Osteoblast (primary cell): ENCODE data around the gene KIF13A. TPM values are rescaled to one million over a fixed set of nuclear protein-coding genes. Genes with fewer than 3 reads are reported as not detected.

Experiments used
- DNase-seq: peaks from one replicate; pipeline ENCODE4 v3.0.0; 2011; ENCODE audit warnings: low spot score, mixed read lengths; ENCODE audit not compliant: insufficient read length; ENCODE audit errors: missing footprints
- H2AFZ ChIP-seq: 2 replicates; pipeline ENCODE4 v1.6.0; 2011; ENCODE audit warnings: mild to moderate bottlenecking, low read length
- H3K27ac ChIP-seq: 2 replicates; pipeline ENCODE4 v1.5.1; 2011; ENCODE audit warnings: mild to moderate bottlenecking, low read depth, low read length, moderate library complexity
- H3K27me3 ChIP-seq: 2 replicates; pipeline ENCODE4 v1.6.0; 2012; ENCODE audit warnings: mild to moderate bottlenecking, control low read depth, inconsistent platforms, low read length, moderate library complexity; ENCODE audit not compliant: insufficient read depth
- H3K36me3 ChIP-seq: 2 replicates; pipeline ENCODE4 v1.5.1; 2011; ENCODE audit warnings: mild to moderate bottlenecking, low read length, control low read depth, moderate library complexity; ENCODE audit not compliant: insufficient read depth
- H3K4me1 ChIP-seq: 2 replicates; pipeline ENCODE4 v1.5.1; 2011; ENCODE audit warnings: mild to moderate bottlenecking, low read length, control low read depth, moderate library complexity; ENCODE audit not compliant: insufficient read depth
- H3K4me2 ChIP-seq: 2 replicates; pipeline ENCODE4 v1.6.0; 2011; ENCODE audit warnings: mild to moderate bottlenecking, low read length; ENCODE audit not compliant: insufficient read depth
- H3K4me3 ChIP-seq: fragments of 200-600 bp; sonication (generic); 3 replicates; pipeline ENCODE4 v1.5.1; 2012; ENCODE audit warnings: mild to moderate bottlenecking, low read length, inconsistent platforms; ENCODE audit not compliant: insufficient read depth
- H3K79me2 ChIP-seq: 2 replicates; pipeline ENCODE4 v1.6.0; 2012; ENCODE audit warnings: mild to moderate bottlenecking, low read length, control low read depth, inconsistent platforms; ENCODE audit not compliant: insufficient read depth
- H3K9me3 ChIP-seq: 2 replicates; pipeline ENCODE4 v1.5.1; 2011; ENCODE audit warnings: low read depth, low read length, control low read depth
- H4K20me1 ChIP-seq: 2 replicates; pipeline ENCODE4 v1.6.0; 2012; ENCODE audit warnings: mild to moderate bottlenecking, low read length, control low read depth; ENCODE audit not compliant: insufficient read depth
- CTCF ChIP-seq: IDR thresholded peaks from 2 replicates; pipeline ENCODE4 v1.5.1; 2011; ENCODE audit warnings: mild to moderate bottlenecking, low read depth, low read length, moderate library complexity; ENCODE audit errors: extremely low read depth
- total RNA-seq: library from RNA; depleted of rRNA; stranded (reverse); fragments of >200 nt; gene quantifications from 2 replicates; pipeline ENCODE4 v1.2.3, GENCODE V29; 2012

The KIF13A gene
- total RNA-seq, 1 donor = 61.5 TPM

DNA sequence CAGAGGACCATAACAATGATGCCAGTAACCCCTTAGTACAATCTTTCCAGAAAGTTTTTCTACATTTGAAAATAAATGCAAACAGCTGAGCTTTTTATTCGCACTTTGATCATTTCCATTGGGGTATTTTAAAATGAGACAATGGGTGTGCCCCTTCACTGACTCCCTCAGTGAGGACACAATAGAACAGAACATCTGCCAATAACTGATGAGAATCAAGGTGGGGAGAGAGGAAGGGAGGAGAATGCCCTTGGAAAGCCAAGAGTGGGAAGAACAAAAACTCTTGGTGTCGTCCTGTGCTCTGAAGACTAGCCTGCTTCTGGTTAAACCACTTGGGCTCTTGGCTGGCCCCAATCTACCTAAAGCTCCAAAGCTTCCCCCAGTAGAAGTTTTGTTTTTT lies 66.0 kb downstream of the KIF13A start:
- H3K27me3 ChIP-seq = no peaks in the 10 kb centered on the region
- no peak overlapping the region for H2AFZ ChIP-seq
- DNase-seq = no peak
- no peak overlapping the region for H3K27ac ChIP-seq
- no peaks in the 10 kb centered on the region for H3K9me3 ChIP-seq
- H3K4me1 ChIP-seq = peaks cover 7% of the 10 kb centered on the region
- peaks cover 92% of the 10 kb centered on the region for H3K79me2 ChIP-seq
- H3K4me2 ChIP-seq = no peak overlapping the region
- H3K36me3 ChIP-seq = no peaks in the 10 kb centered on the region
- no peak overlapping the region for H3K4me3 ChIP-seq
- H4K20me1 ChIP-seq = no peaks in the 10 kb centered on the region
- TF ChIP-seq CTCF = no peak

GRCh38 chr6:17919496-17919895 lies 67.9 kb downstream of the KIF13A start:
- H3K4me1 ChIP-seq = peaks cover 7% of the 10 kb centered on the region
- no peak overlapping the region for H3K4me3 ChIP-seq
- H3K4me2 ChIP-seq = no peak overlapping the region
- H3K79me2 ChIP-seq = peaks cover 91% of the 10 kb centered on the region
- no peak overlapping the region for H3K27ac ChIP-seq
- H2AFZ ChIP-seq = no peak overlapping the region
- no peaks in the 10 kb centered on the region for H3K9me3 ChIP-seq
- no peak for DNase-seq
- no peaks in the 10 kb centered on the region for H4K20me1 ChIP-seq
- TF ChIP-seq CTCF = no peak
- H3K36me3 ChIP-seq = no peaks in the 10 kb centered on the region
- no peaks in the 10 kb centered on the region for H3K27me3 ChIP-seq

- Histone ChIP-seq H2AFZ (no peak overlapping the region), H3K4me2 (no peak overlapping the region), H4K20me1 (no peaks in the 10 kb centered on the region), H3K4me1 (no peaks in the 10 kb centered on the region), H3K79me2 (peaks cover 90% of the 10 kb centered on the region), H3K9me3 (no peaks in the 10 kb centered on the region), H3K4me3 (no peak overlapping the region), H3K27ac (no peak overlapping the region), H3K36me3 (no peaks in the 10 kb centered on the region), H3K27me3 (no peaks in the 10 kb centered on the region)
- no peak for DNase-seq
- TF ChIP-seq CTCF = no peak
Observed at GRCh38 chr6:17917837-17918763, 69.3 kb downstream of the KIF13A start.

DNA sequence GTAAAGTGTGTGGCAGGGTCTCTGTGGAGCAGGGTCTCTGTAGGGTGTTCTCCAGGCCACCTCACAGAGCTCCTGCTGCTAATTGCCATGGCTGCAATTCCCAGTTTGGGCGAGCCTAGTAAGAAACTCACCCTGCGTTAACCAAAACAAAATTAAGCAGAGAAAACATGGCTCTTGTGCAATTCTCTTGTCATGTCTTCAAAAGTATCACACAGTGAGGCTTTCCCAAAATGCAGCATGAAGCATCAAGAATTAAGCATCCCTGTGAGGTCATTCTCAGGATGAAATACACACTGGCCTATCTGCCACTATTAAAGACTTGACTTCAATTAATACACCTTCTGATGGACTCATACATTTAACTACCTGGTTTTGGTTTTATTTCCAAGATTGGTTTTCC lies 72.8 kb downstream of the KIF13A start:
- H3K36me3 ChIP-seq = no peaks in the 10 kb centered on the region
- no peak overlapping the region for H3K4me2 ChIP-seq
- no peaks in the 10 kb centered on the region for H4K20me1 ChIP-seq
- no peak for TF ChIP-seq CTCF
- no peak overlapping the region for H3K4me3 ChIP-seq
- no peaks in the 10 kb centered on the region for H3K9me3 ChIP-seq
- no peak overlapping the region for H3K27ac ChIP-seq
- no peak for DNase-seq
- H3K4me1 ChIP-seq = peaks cover 14% of the 10 kb centered on the region
- H3K27me3 ChIP-seq = no peaks in the 10 kb centered on the region
- no peak overlapping the region for H2AFZ ChIP-seq
- H3K79me2 ChIP-seq = peaks cover 77% of the 10 kb centered on the region
